HEK293 (cell line): Measurements from ENCODE around the gene TTLL5.

Source experiments
- GLI4 ChIP-seq: fragments of 450-650 bp; formaldehyde crosslinking; IDR thresholded peaks from 2 replicates; pipeline ENCODE4 v1.5.1; 2016; ENCODE audit warnings: missing biosample characterization, missing genetic modification characterization
- GLIS1 ChIP-seq: fragments of 450-650 bp; formaldehyde crosslinking; IDR thresholded peaks from 2 replicates; pipeline ENCODE4 v1.5.1; 2016; ENCODE audit warnings: missing biosample characterization, missing genetic modification characterization
- INSM2 ChIP-seq: fragments of 450-650 bp; formaldehyde crosslinking; IDR thresholded peaks from 2 replicates; pipeline ENCODE4 v1.5.1; 2016; ENCODE audit warnings: missing biosample characterization, missing genetic modification characterization
- MYNN ChIP-seq: fragments of 450-650 bp; formaldehyde crosslinking; IDR thresholded peaks from 2 replicates; pipeline ENCODE4 v1.5.1; 2016; ENCODE audit warnings: missing biosample characterization, missing genetic modification characterization, borderline replicate concordance
- SALL2 ChIP-seq: fragments of 450-650 bp; formaldehyde crosslinking; IDR thresholded peaks from 2 replicates; pipeline ENCODE4 v1.5.0; 2017; ENCODE audit warnings: missing biosample characterization, mild to moderate bottlenecking, missing genetic modification characterization, borderline replicate concordance
- SP2 ChIP-seq: fragments of 450-650 bp; formaldehyde crosslinking; IDR thresholded peaks from 2 replicates; pipeline ENCODE4 v1.5.1; 2016; ENCODE audit warnings: missing biosample characterization, missing genetic modification characterization
- SP7 ChIP-seq: fragments of 450-650 bp; formaldehyde crosslinking; IDR thresholded peaks from 2 replicates; pipeline ENCODE4 v1.5.1; 2016; ENCODE audit warnings: missing biosample characterization, missing genetic modification characterization
- YY1 ChIP-seq: fragments of 450-650 bp; formaldehyde crosslinking; IDR thresholded peaks from 2 replicates; pipeline ENCODE4 v1.5.1; 2018; ENCODE audit warnings: missing biosample characterization, missing genetic modification characterization
- ZEB2 ChIP-seq: fragments of 450-650 bp; formaldehyde crosslinking; IDR thresholded peaks from 2 replicates; pipeline ENCODE4 v1.5.1; 2016; ENCODE audit warnings: missing biosample characterization, missing genetic modification characterization
- ZFP41 ChIP-seq: fragments of 450-650 bp; formaldehyde crosslinking; IDR thresholded peaks from 2 replicates; pipeline ENCODE4 v1.5.1; 2016; ENCODE audit warnings: missing biosample characterization, missing genetic modification characterization, borderline replicate concordance
- ZFP69B ChIP-seq: fragments of 450-650 bp; formaldehyde crosslinking; IDR thresholded peaks from 2 replicates; pipeline ENCODE4 v1.5.1; 2016; ENCODE audit warnings: missing biosample characterization, missing genetic modification characterization
- ZIC2 ChIP-seq: fragments of 450-650 bp; formaldehyde crosslinking; IDR thresholded peaks from 2 replicates; pipeline ENCODE4 v1.5.1; 2016; ENCODE audit warnings: missing biosample characterization, missing genetic modification characterization
- ZNF133 ChIP-seq: fragments of 450-650 bp; formaldehyde crosslinking; IDR thresholded peaks from 2 replicates; pipeline ENCODE4 v1.5.1; 2016; ENCODE audit warnings: missing biosample characterization, missing genetic modification characterization
- ZNF140 ChIP-seq: fragments of 450-650 bp; formaldehyde crosslinking; IDR thresholded peaks from 2 replicates; pipeline ENCODE4 v1.5.1; 2016; ENCODE audit warnings: missing biosample characterization, missing genetic modification characterization
- ZNF211 ChIP-seq: fragments of 450-650 bp; formaldehyde crosslinking; IDR thresholded peaks from 2 replicates; pipeline ENCODE4 v1.5.1; 2016; ENCODE audit warnings: low read depth, missing biosample characterization, missing genetic modification characterization
- ZNF24 ChIP-seq: fragments of 450-650 bp; formaldehyde crosslinking; IDR thresholded peaks from 2 replicates; pipeline ENCODE4 v1.5.1; 2016; ENCODE audit warnings: missing biosample characterization, missing genetic modification characterization
- ZNF292 ChIP-seq: fragments of 450-650 bp; formaldehyde crosslinking; IDR thresholded peaks from 2 replicates; pipeline ENCODE4 v1.5.1; 2016; ENCODE audit warnings: low read depth, missing biosample characterization, missing genetic modification characterization, borderline replicate concordance
- ZNF366 ChIP-seq: fragments of 450-650 bp; formaldehyde crosslinking; conservative IDR thresholded peaks from 2 replicates; pipeline ENCODE4 v1.5.1; 2016; ENCODE audit warnings: missing biosample characterization, missing genetic modification characterization
- ZNF398 ChIP-seq: fragments of 450-650 bp; formaldehyde crosslinking; IDR thresholded peaks from 2 replicates; pipeline ENCODE4 v1.5.1; 2017; ENCODE audit warnings: missing biosample characterization, missing genetic modification characterization
- ZNF600 ChIP-seq: fragments of 450-650 bp; formaldehyde crosslinking; IDR thresholded peaks from 2 replicates; pipeline ENCODE4 v1.5.1; 2016; ENCODE audit warnings: missing biosample characterization, missing genetic modification characterization
- ZNF658 ChIP-seq: fragments of 450-650 bp; formaldehyde crosslinking; IDR thresholded peaks from 2 replicates; pipeline ENCODE4; 2016; ENCODE audit warnings: missing biosample characterization, missing genetic modification characterization
- ZNF670 ChIP-seq: fragments of 450-650 bp; formaldehyde crosslinking; IDR thresholded peaks from 2 replicates; pipeline ENCODE4 v1.5.1; 2016; ENCODE audit warnings: missing biosample characterization, missing genetic modification characterization, low read depth
- ZNF777 ChIP-seq: fragments of 450-650 bp; formaldehyde crosslinking; IDR thresholded peaks from 2 replicates; pipeline ENCODE4 v1.5.1; 2017; ENCODE audit warnings: missing biosample characterization, missing genetic modification characterization, borderline replicate concordance
- ZSCAN23 ChIP-seq: fragments of 450-650 bp; formaldehyde crosslinking; IDR thresholded peaks from 2 replicates; pipeline ENCODE4 v1.5.1; 2016; ENCODE audit warnings: missing biosample characterization, missing genetic modification characterization
- ZXDB ChIP-seq: fragments of 450-650 bp; formaldehyde crosslinking; IDR thresholded peaks from 2 replicates; pipeline ENCODE4 v1.5.1; 2016; ENCODE audit warnings: missing biosample characterization, missing genetic modification characterization
- TF ChIP-seq, protein P1 (sequence below): fragments of 450-650 bp; IDR thresholded peaks from 2 replicates; pipeline ENCODE4 v1.5.1; 2018; ENCODE audit warnings: missing biosample characterization, mild to moderate bottlenecking, missing genetic modification characterization
- TF ChIP-seq, protein P2 (sequence below): fragments of 450-650 bp; formaldehyde crosslinking; IDR thresholded peaks from 2 replicates; pipeline ENCODE4 v1.5.1; 2016; ENCODE audit warnings: missing biosample characterization, missing genetic modification characterization
- TF ChIP-seq, protein P3 (sequence below): fragments of 450-650 bp; formaldehyde crosslinking; IDR thresholded peaks from 2 replicates; pipeline ENCODE4 v1.5.1; 2016; ENCODE audit warnings: missing biosample characterization, missing genetic modification characterization
- TF ChIP-seq, protein P4 (sequence below): fragments of 450-650 bp; formaldehyde crosslinking; IDR thresholded peaks from 2 replicates; pipeline ENCODE4 v1.5.1; 2017; ENCODE audit warnings: missing biosample characterization, missing genetic modification characterization

TTLL5 gene

DNA sequence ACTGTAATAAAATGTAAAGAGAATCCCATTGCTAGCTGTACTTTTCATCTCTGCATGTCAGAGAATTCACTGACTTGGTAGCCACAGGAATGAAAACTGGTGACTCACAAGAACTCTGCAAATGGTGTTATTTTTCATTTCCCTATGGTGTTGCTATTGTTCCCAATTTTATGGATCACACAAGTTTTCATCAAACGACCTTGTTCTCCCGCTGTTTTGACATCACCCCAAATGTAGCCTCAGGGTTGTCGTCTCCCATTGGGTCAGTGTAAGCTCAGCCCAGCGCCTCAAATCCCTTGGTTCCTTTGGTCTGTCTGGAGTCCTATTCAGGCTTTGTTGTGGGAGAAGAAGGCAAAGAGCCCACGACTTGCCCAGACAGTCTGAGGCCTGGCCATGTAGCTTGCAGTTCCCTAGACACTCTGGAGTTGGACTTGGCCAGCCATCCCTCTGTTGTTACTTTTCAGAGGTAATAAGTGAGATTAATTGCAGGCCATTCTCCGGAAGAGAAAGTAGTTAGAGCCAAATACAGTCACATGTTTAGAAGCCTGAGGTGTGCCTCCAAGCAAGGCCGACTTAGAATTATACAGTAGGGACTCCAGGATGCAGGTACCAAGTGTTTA is 161.6 kb downstream of the TTLL5 start (continued):
- no peak for TF ChIP-seq ZNF600 (tag by site-specific recombination)
- TF ChIP-seq GLI4 (tag by site-specific recombination): no peak
- TF ChIP-seq, protein P1, sequence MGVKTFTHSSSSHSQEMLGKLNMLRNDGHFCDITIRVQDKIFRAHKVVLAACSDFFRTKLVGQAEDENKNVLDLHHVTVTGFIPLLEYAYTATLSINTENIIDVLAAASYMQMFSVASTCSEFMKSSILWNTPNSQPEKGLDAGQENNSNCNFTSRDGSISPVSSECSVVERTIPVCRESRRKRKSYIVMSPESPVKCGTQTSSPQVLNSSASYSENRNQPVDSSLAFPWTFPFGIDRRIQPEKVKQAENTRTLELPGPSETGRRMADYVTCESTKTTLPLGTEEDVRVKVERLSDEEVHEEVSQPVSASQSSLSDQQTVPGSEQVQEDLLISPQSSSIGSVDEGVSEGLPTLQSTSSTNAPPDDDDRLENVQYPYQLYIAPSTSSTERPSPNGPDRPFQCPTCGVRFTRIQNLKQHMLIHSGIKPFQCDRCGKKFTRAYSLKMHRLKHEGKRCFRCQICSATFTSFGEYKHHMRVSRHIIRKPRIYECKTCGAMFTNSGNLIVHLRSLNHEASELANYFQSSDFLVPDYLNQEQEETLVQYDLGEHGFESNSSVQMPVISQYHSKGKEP (tag by site-specific recombination): 0 out of 2 replicates have a peak, but pooled peaks have one; percentile 3
- no peak for TF ChIP-seq ZNF211 (tag by site-specific recombination)
- no peak for TF ChIP-seq ZNF777 (tag by site-specific recombination)
- no peak for TF ChIP-seq ZFP41 (tag by site-specific recombination)
- TF ChIP-seq ZXDB (tag by site-specific recombination): no peak
- no peak for TF ChIP-seq ZNF658
- TF ChIP-seq ZNF366 (tag by site-specific recombination): no peak
- TF ChIP-seq ZIC2: peak; percentile 55
- no peak for TF ChIP-seq SP7 (tag by site-specific recombination)
- TF ChIP-seq GLIS1 (tag by site-specific recombination): peak; percentile 44; the same call in 1 of the 2 replicates
- TF ChIP-seq SP2 (tag by site-specific recombination): no peak
- TF ChIP-seq, protein P2, sequence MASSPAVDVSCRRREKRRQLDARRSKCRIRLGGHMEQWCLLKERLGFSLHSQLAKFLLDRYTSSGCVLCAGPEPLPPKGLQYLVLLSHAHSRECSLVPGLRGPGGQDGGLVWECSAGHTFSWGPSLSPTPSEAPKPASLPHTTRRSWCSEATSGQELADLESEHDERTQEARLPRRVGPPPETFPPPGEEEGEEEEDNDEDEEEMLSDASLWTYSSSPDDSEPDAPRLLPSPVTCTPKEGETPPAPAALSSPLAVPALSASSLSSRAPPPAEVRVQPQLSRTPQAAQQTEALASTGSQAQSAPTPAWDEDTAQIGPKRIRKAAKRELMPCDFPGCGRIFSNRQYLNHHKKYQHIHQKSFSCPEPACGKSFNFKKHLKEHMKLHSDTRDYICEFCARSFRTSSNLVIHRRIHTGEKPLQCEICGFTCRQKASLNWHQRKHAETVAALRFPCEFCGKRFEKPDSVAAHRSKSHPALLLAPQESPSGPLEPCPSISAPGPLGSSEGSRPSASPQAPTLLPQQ (tag by site-specific recombination): no peak
- no peak for TF ChIP-seq MYNN (tag by site-specific recombination)
- TF ChIP-seq, protein P3, sequence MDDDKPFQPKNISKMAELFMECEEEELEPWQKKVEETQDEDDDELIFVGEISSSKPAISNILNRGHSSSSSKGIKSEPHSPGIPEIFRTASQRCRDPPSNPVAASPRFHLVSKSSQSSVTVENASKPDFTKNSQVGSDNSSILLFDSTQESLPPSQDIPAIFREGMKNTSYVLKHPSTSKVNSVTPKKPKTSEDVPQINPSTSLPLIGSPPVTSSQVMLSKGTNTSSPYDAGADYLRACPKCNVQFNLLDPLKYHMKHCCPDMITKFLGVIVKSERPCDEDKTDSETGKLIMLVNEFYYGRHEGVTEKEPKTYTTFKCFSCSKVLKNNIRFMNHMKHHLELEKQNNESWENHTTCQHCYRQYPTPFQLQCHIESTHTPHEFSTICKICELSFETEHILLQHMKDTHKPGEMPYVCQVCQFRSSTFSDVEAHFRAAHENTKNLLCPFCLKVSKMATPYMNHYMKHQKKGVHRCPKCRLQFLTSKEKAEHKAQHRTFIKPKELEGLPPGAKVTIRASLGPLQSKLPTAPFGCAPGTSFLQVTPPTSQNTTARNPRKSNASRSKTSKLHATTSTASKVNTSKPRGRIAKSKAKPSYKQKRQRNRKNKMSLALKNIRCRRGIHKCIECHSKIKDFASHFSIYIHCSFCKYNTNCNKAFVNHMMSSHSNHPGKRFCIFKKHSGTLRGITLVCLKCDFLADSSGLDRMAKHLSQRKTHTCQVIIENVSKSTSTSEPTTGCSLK (tag by site-specific recombination): no peak
- no peak for TF ChIP-seq ZNF292 (tag by site-specific recombination)
- TF ChIP-seq ZSCAN23 (tag by site-specific recombination): no peak
- no peak for TF ChIP-seq SALL2 (tag by site-specific recombination)
- no peak for TF ChIP-seq ZNF398 (tag by site-specific recombination)
- TF ChIP-seq ZEB2 (tag by site-specific recombination): 0 out of 2 replicates have a peak, but pooled peaks have one; percentile 8
- 0 out of 2 replicates have a peak, but pooled peaks have one; percentile 22 for TF ChIP-seq INSM2 (tag by site-specific recombination)
- TF ChIP-seq, protein P4, sequence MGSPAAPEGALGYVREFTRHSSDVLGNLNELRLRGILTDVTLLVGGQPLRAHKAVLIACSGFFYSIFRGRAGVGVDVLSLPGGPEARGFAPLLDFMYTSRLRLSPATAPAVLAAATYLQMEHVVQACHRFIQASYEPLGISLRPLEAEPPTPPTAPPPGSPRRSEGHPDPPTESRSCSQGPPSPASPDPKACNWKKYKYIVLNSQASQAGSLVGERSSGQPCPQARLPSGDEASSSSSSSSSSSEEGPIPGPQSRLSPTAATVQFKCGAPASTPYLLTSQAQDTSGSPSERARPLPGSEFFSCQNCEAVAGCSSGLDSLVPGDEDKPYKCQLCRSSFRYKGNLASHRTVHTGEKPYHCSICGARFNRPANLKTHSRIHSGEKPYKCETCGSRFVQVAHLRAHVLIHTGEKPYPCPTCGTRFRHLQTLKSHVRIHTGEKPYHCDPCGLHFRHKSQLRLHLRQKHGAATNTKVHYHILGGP: no peak
- no peak for TF ChIP-seq YY1 (tag by site-specific recombination)
- TF ChIP-seq ZNF670 (tag by site-specific recombination): no peak
- TF ChIP-seq ZFP69B (tag by site-specific recombination): no peak
- TF ChIP-seq ZNF133: no peak
- TF ChIP-seq ZNF24 (tag by site-specific recombination): 0 out of 2 replicates have a peak, but pooled peaks have one; percentile 14
- TF ChIP-seq ZNF140 (tag by site-specific recombination): no peak
